Natural killer cell treated with Interleukin-12 subunit alpha and Interleukin-12 subunit beta and Interleukin-15 and Interleukin-18, amount 100 ng/mL, for 72 hours (primary cell): Measurements from ENCODE around the gene TAF7L. TPM values are rescaled to one million over a fixed set of nuclear protein-coding genes. Genes with fewer than 3 reads are reported as not detected.

Source experiments
- total RNA-seq, 2 donors: library from RNA; stranded (reverse); gene quantifications; one replicate each; pipeline ENCODE4 v1.2.3, GENCODE V29; 2022

The TAF7L gene
- total RNA-seq, 2 donors from 2014 or later = 0.19 to 0.84 TPM

Other genes with a start within 250 kb of the TAF7L start
- gene TRMT2B, start 239.2 kb downstream of the TAF7L start, total RNA-seq = 10 to 100 TPM; 19.8 to 34.3 TPM
- not detected for gene TMEM35A, start 212.5 kb downstream of the TAF7L start, total RNA-seq
- gene CENPI, start 193.1 kb downstream of the TAF7L start, total RNA-seq = 10 to 100 TPM; 18.3 to 38.7 TPM
- under 1 TPM; 0.31 to 0.64 TPM for gene DRP2, start 71.5 kb downstream of the TAF7L start, total RNA-seq
- gene TIMM8A, start 57.4 kb upstream of the TAF7L start, total RNA-seq = 10 to 100 TPM; 18.6 to 31.9 TPM
- gene BTK, start 94.9 kb upstream of the TAF7L start, total RNA-seq = 1 to 10 TPM in 1 of 2 donors, under 1 TPM in 1; 0.38 to 7.2 TPM
- gene RPL36A, start 99.7 kb upstream of the TAF7L start, total RNA-seq = 100 to 1,000 TPM in 1 of 2 donors, 10 to 100 TPM in 1; 62.9 to 148 TPM
- 10 to 100 TPM; 42.1 to 58.2 TPM for gene GLA, start 116.6 kb upstream of the TAF7L start, total RNA-seq
- 10 to 100 TPM; 34.0 to 43.8 TPM for gene HNRNPH2, start 116.9 kb upstream of the TAF7L start, total RNA-seq
- 1 to 10 TPM; 2.7 to 7.4 TPM for gene ARMCX4, start 194.1 kb upstream of the TAF7L start, total RNA-seq